HEK293T (cell line): Measurements from ENCODE around the gene COL6A5.

Experiments used
- ARNT ChIP-seq: fragments of 450-650 bp; IDR thresholded peaks from 2 replicates; pipeline ENCODE4 v1.6.1; 2017; ENCODE audit warnings: mild to moderate bottlenecking
- BHLHE40 ChIP-seq: fragments of 450-650 bp; IDR thresholded peaks from 2 replicates; pipeline ENCODE4 v1.6.1; 2016; ENCODE audit warnings: mild to moderate bottlenecking, moderate library complexity, borderline replicate concordance

- TF ChIP-seq BHLHE40, result no peak
- no peak for TF ChIP-seq ARNT
These were observed 116.6 kb downstream of the COL6A5 start for GRCh38 chr3:130462089-130462488.
